Epithelial cell of esophagus (primary cell): Measurements from ENCODE around the gene MINDY4B.
A peak's percentile ranks its signal among the peaks of the same experiment; 100 is the strongest.

ENCODE experiments used
- DNase-seq: peaks from one replicate; pipeline ENCODE4 v3.0.0; 2010; ENCODE audit warnings: low read depth
- H3K4me3 ChIP-seq: 2 replicates; pipeline ENCODE4 v1.5.1; 2011; ENCODE audit warnings: mild to moderate bottlenecking, low read length, control low read depth
- TF ChIP-seq, protein P1 (sequence below): IDR thresholded peaks from 2 replicates; pipeline ENCODE4 v1.5.1; 2011; ENCODE audit warnings: low read depth, mild to moderate bottlenecking, low read length, control low read depth, inconsistent platforms; ENCODE audit not compliant: insufficient read depth; ENCODE audit errors: missing control alignments

The MINDY4B gene

DNA sequence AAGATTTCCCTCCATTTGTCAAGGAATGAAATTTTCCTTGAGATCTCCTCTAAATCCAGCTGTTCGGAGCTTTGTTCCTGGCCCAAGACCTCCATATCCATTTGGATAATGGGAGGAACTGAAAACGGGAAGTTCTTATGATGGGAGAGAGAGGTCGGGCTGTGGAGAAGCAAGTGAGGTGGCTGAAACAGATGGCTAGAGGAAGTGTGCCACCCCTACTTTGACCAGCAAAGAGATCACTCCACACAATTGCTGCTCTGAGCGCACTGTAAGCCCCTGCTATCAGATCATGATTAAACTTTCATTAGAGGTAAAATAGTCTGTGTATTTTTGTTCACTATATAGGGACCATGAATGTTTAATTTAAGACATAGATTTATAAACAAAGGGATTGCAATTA, at the start of gene MINDY4B:
Gene MINDY4B, minus strand, starts transcription at position 101 of the 400 bp plus-strand sequence. Its CDS starts 0 bp downstream, at position 101.
- DNase-seq = no peak
- TF ChIP-seq, protein P1, sequence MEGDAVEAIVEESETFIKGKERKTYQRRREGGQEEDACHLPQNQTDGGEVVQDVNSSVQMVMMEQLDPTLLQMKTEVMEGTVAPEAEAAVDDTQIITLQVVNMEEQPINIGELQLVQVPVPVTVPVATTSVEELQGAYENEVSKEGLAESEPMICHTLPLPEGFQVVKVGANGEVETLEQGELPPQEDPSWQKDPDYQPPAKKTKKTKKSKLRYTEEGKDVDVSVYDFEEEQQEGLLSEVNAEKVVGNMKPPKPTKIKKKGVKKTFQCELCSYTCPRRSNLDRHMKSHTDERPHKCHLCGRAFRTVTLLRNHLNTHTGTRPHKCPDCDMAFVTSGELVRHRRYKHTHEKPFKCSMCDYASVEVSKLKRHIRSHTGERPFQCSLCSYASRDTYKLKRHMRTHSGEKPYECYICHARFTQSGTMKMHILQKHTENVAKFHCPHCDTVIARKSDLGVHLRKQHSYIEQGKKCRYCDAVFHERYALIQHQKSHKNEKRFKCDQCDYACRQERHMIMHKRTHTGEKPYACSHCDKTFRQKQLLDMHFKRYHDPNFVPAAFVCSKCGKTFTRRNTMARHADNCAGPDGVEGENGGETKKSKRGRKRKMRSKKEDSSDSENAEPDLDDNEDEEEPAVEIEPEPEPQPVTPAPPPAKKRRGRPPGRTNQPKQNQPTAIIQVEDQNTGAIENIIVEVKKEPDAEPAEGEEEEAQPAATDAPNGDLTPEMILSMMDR = no peak
- H3K4me3 ChIP-seq = no peak within 1 kb of the TSS

DNA sequence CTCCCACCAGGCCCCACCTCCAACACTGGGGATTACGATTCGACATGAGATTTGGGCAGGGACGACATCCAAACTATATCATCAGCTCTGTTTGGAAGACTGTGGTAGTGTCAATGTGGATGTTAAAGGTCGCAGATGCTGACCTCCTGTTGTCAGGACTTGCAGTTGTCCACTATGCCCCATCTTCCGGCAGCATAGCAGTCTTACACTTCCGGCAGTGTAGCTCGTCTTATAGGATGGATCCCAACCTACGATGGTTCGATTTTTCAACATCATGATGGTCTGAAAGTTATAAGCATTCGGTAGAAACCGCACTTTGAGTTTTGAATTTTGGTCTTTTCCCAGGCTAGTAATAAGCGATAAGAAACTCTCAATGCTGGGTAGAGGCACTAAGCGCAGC, 46.7 kb upstream of the MINDY4B start:
- no peak for DNase-seq
- TF ChIP-seq, protein P1 = no peak
- no peak overlapping the region for H3K4me3 ChIP-seq

DNA sequence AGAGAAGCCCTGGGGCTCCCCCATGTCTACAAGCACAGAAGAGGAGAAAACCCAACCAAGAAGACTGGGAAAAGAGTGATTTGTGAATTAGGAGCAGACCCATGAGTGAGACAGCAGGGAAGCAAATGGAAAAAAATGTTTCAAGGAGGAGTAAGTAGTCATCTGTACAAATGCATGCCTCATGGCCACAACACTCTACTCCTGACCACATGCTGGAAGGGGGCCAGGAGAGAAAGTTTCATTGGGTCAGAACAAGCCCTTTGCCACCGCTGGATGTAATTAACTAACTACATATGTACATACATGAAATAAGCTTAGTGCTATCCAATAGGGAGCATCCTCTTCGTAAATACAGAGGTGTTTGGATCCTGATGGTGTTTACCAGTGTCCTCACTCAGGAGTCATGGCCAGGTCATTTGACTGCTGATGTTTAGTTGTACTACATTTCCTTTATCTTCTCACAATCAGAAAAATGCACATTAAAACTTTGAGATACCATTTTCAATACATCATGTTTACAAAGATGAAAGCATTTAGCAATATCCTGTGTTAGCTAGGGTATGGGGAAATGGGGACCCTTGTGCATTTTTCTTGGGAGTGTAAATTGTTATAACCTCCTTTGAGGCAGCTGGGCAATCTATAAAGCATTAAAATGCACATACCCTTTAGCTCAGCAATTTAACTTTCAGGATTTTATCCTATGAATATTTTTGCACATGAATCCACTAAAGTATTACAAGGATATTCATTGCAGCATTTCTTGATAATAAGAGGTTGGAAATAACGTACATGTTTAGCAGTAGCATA, 40.2 kb upstream of the MINDY4B start:
- TF ChIP-seq, protein P1 = no peak
- H3K4me3 ChIP-seq = no peak overlapping the region
- DNase-seq = peak; percentile 39

DNA sequence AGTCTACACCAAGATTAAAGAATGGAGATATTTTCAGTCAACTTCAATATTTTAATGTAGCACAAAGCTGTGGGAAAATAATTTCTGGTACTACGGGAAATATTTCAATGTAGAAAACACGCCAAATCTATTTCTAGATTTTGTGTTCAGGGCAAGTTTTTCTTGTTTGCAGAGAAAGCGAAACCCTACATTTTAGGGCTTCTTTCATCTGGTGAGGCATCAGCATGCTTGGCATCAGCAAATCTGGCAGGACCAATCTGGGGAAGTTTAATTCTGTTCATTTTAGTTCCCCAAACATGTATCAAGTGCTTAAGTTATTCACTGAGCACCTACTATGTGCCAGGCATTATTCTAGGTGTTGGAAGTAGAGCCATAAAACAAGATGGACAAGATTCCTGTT, 37.0 kb upstream of the MINDY4B start:
- TF ChIP-seq, protein P1 = no peak
- no peak overlapping the region for H3K4me3 ChIP-seq
- no peak for DNase-seq

DNA sequence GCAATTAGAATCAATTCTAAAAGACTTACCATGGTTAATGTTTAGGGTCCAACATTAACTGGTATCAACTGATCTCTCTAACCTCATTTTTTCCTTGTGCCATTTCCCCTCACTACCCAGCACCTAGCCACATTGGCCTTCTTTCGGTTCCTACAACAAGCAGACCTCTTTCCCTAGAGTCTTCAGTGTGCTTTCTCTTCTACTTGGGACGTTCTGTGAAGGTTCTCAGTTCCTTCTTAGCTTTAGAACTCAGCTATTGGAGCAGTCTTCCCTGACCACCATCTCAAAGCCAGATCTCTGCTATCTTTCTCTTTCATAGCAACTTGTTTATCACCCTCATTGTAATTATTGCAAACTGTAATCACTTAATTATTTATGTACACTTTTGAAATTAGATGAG, 31.5 kb upstream of the MINDY4B start:
- no peak for DNase-seq
- H3K4me3 ChIP-seq = no peak overlapping the region
- TF ChIP-seq, protein P1 = no peak

DNA sequence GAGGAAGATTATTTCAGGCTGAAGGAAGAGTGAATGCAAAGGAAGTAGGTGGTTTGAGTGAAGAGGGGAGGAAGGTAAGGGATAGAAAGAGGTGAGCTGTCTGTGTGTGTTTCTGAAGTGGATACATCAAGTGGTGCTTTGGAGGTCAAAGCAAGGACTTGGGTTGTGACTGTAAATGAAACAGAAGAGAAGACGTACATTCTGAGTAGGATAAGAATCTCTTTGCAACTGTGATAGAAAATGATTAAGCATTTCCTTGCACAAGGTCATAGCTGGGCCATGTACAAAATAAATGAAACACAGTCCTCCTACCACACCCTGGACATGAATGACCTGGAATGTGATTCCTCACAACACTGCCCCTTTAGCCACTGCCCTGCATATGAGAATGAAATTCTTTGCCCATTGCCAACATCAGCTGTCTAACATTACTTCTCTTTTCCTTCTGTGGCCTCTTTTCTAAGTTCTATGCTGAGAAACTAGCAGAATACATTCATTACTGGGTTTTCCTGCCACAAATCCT, 28.3 kb upstream of the MINDY4B start:
- TF ChIP-seq, protein P1 = no peak
- no peak overlapping the region for H3K4me3 ChIP-seq
- no peak for DNase-seq
